Lower leg skin (tissue), 3 donors: ENCODE results near the gene C2orf68.

Source experiments
- CTCF ChIP-seq, 3 donors: fragments of 450-650 bp; IDR thresholded peaks; one replicate each; pipeline ENCODE4 v1.5.1; 2016; ENCODE audit warnings: antibody characterized with exemption in 3 of 3, mild to moderate bottlenecking in 3 of 3, moderate library complexity in 2 of 3
- POLR2A ChIP-seq, 2 donors: fragments of 450-650 bp; IDR thresholded peaks; one replicate each; pipeline ENCODE4 v1.6.1; 2016 to 2017; ENCODE audit warnings: antibody characterized with exemption in 2 of 2, mild to moderate bottlenecking in 1 of 2, moderate library complexity in 1 of 2

GRCh38 chr2:85566265-85566664, 45.6 kb downstream of the C2orf68 start:
- TF ChIP-seq POLR2A (IDR thresholded peaks at IDR 0.05) (no peak), CTCF (IDR thresholded peaks at IDR 0.05) (no peak)
